ENCODE data around the gene HNRNPF.
"Not testable (repeated sequence)": the region's sequence is repeated elsewhere in the genome, so short reads cannot be mapped to it uniquely, and the experiment has no call there.

Gene HNRNPF

GRCh38 chr10:43394868-43395267 lies 14.1 kb downstream of the HNRNPF start:
- H3K18ac ChIP-seq (ENCODE audit: low read length): no peak overlapping the region
- H3K4me1 ChIP-seq (ENCODE audit: control insufficient read depth in 1 of 2, insufficient read depth in 2 of 2, low read length in 2 of 2): peaks cover 11 to 22% of the 10 kb centered on the region in 2 experiments
- no peak overlapping the region for H2AFZ ChIP-seq (ENCODE audit: insufficient read depth, low read length, poor library complexity)
- peaks cover 17% of the 10 kb centered on the region for H3K79me1 ChIP-seq (ENCODE audit: low read length)
- H3K27me3 ChIP-seq (ENCODE audit: insufficient read depth, low read length): no peaks in the 10 kb centered on the region
- no CpG with 5 or more reads among the region's 6 CpGs for WGBS (ENCODE audit: extremely low coverage, insufficient coverage, insufficient read length)
- H4K12ac ChIP-seq (ENCODE audit: low read depth, low read length): no peak overlapping the region
- no peaks in the 10 kb centered on the region for H3K9me3 ChIP-seq (ENCODE audit: insufficient read depth, low read depth, low read length)
- no peak for DNase-seq
- no peak overlapping the region for H3K27ac ChIP-seq (ENCODE audit: low read depth, low read length)
- no peak overlapping the region for H3K23ac ChIP-seq (ENCODE audit: low read length)
- H3K4me2 ChIP-seq (ENCODE audit: low read length): peak overlapping the region; percentile 82
- no peak overlapping the region for H2BK12ac ChIP-seq (ENCODE audit: low read length)
- H3K36me3 ChIP-seq (ENCODE audit: control insufficient read depth in 1 of 2, insufficient read depth in 2 of 2, low read length in 2 of 2): peaks cover 36 to 45% of the 10 kb centered on the region in 2 experiments
- no peak overlapping the region for H2BK5ac ChIP-seq (ENCODE audit: low read depth, low read length, poor library complexity)
- H3K4ac ChIP-seq (ENCODE audit: low read depth, low read length): peak overlapping the region; percentile 88
- no peak overlapping the region for H4K91ac ChIP-seq (ENCODE audit: low read depth, low read length)
- no peak overlapping the region for H3K4me3 ChIP-seq (ENCODE audit: low read depth, low read length)
- no peak overlapping the region for H3K14ac ChIP-seq (ENCODE audit: low read length)
- H3K9ac ChIP-seq (ENCODE audit: low read length): no peak overlapping the region
- H2AK5ac ChIP-seq (ENCODE audit: low read length): no peak overlapping the region
- no peak overlapping the region for H4K8ac ChIP-seq (ENCODE audit: low read depth, low read length)
- H3K79me2 ChIP-seq (ENCODE audit: control insufficient read depth, insufficient read depth, low read length, poor library complexity): peaks cover 30% of the 10 kb centered on the region
- H2BK120ac ChIP-seq (ENCODE audit: insufficient read depth, low read length, poor library complexity): no peak overlapping the region

GRCh38 chr10:43393606-43394360 lies 15.2 kb downstream of the HNRNPF start:
- Histone ChIP-seq H3K23ac (ENCODE audit: low read length) (no peak overlapping the region), H3K4ac (ENCODE audit: low read depth, low read length) (peak overlapping the region; percentile 86), H2BK12ac (ENCODE audit: low read length) (peak overlapping the region; percentile 56), H4K91ac (ENCODE audit: low read depth, low read length) (no peak overlapping the region), H3K27me3 (ENCODE audit: insufficient read depth, low read length) (no peaks in the 10 kb centered on the region), H3K4me1 (ENCODE audit: control insufficient read depth in 1 of 2, insufficient read depth in 2 of 2, low read length in 2 of 2) (peaks cover 9 to 15% of the 10 kb centered on the region in 2 experiments), H3K9ac (ENCODE audit: low read length) (no peak overlapping the region), H3K27ac (ENCODE audit: low read depth, low read length) (no peak overlapping the region), H2BK120ac (ENCODE audit: insufficient read depth, low read length, poor library complexity) (no peak overlapping the region), H3K18ac (ENCODE audit: low read length) (no peak overlapping the region), H2AFZ (ENCODE audit: insufficient read depth, low read length, poor library complexity) (no peak overlapping the region), H3K9me3 (ENCODE audit: insufficient read depth, low read depth, low read length) (no peaks in the 10 kb centered on the region), H3K36me3 (ENCODE audit: control insufficient read depth in 1 of 2, insufficient read depth in 2 of 2, low read length in 2 of 2) (peaks cover 39 to 52% of the 10 kb centered on the region in 2 experiments), H3K4me2 (ENCODE audit: low read length) (no peak overlapping the region), H3K79me2 (ENCODE audit: control insufficient read depth, insufficient read depth, low read length, poor library complexity) (peaks cover 30% of the 10 kb centered on the region), H3K4me3 (ENCODE audit: low read depth, low read length) (no peak overlapping the region), H2BK5ac (ENCODE audit: low read depth, low read length, poor library complexity) (no peak overlapping the region), H3K14ac (ENCODE audit: low read length) (no peak overlapping the region), H4K12ac (ENCODE audit: low read depth, low read length) (no peak overlapping the region), H4K8ac (ENCODE audit: low read depth, low read length) (no peak overlapping the region), H3K79me1 (ENCODE audit: low read length) (peaks cover 17% of the 10 kb centered on the region), H2AK5ac (ENCODE audit: low read length) (no peak overlapping the region)
- no CpG with 5 or more reads among the region's 3 CpGs for WGBS (ENCODE audit: extremely low coverage, insufficient coverage, insufficient read length)
- DNase-seq: no peak

GRCh38 chr10:43393186-43393585 lies 15.8 kb downstream of the HNRNPF start:
- not testable (repeated sequence) for H2AFZ ChIP-seq (ENCODE audit: insufficient read depth, low read length, poor library complexity); DNase-seq; H3K4me3 ChIP-seq (ENCODE audit: low read depth, low read length); H3K9me3 ChIP-seq (ENCODE audit: insufficient read depth, low read depth, low read length); H2BK120ac ChIP-seq (ENCODE audit: insufficient read depth, low read length, poor library complexity); H3K9ac ChIP-seq (ENCODE audit: low read length); H4K12ac ChIP-seq (ENCODE audit: low read depth, low read length); H4K91ac ChIP-seq (ENCODE audit: low read depth, low read length); H3K18ac ChIP-seq (ENCODE audit: low read length); H3K4me2 ChIP-seq (ENCODE audit: low read length); H3K23ac ChIP-seq (ENCODE audit: low read length); H3K14ac ChIP-seq (ENCODE audit: low read length); H4K8ac ChIP-seq (ENCODE audit: low read depth, low read length); H2AK5ac ChIP-seq (ENCODE audit: low read length); H3K27ac ChIP-seq (ENCODE audit: low read depth, low read length); H3K27me3 ChIP-seq (ENCODE audit: insufficient read depth, low read length); H2BK12ac ChIP-seq (ENCODE audit: low read length); H2BK5ac ChIP-seq (ENCODE audit: low read depth, low read length, poor library complexity)
- H3K4ac ChIP-seq (ENCODE audit: low read depth, low read length): peak overlapping the region; percentile 86
- H3K79me1 ChIP-seq (ENCODE audit: low read length): peaks cover 17% of the 10 kb centered on the region
- H3K4me1 ChIP-seq (ENCODE audit: control insufficient read depth in 1 of 2, insufficient read depth in 2 of 2, low read length in 2 of 2): peaks cover 3 to 10% of the 10 kb centered on the region in 2 experiments
- no CpG with 5 or more reads among the region's 11 CpGs for WGBS (ENCODE audit: extremely low coverage, insufficient coverage, insufficient read length)
- peaks cover 42 to 55% of the 10 kb centered on the region in 2 experiments for H3K36me3 ChIP-seq (ENCODE audit: control insufficient read depth in 1 of 2, insufficient read depth in 2 of 2, low read length in 2 of 2)
- peaks cover 24% of the 10 kb centered on the region for H3K79me2 ChIP-seq (ENCODE audit: control insufficient read depth, insufficient read depth, low read length, poor library complexity)

DNA sequence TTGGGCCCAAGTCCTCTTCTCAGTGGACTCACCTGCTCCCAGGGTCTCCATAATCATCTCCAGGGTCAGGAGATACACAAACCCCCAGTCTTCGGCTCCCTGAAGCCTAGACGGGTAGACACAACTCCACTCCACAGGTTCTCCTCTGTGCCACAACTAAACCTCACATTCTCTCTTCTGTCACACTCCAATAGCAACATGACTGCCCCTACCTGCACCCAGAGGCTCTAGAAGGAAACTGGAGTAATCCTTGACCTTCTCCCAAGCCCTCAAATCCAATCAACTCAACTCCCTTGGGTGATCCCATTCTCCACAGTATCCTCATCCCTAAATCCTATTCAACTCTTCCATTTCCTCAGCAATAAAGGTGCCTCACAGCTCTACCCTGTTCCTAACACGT lies 16.2 kb downstream of the HNRNPF start:
- Histone ChIP-seq H3K4me3 (ENCODE audit: low read depth, low read length) (no peak overlapping the region), H3K79me2 (ENCODE audit: control insufficient read depth, insufficient read depth, low read length, poor library complexity) (peaks cover 23% of the 10 kb centered on the region), H4K8ac (ENCODE audit: low read depth, low read length) (no peak overlapping the region), H3K36me3 (ENCODE audit: control insufficient read depth in 1 of 2, insufficient read depth in 2 of 2, low read length in 2 of 2) (peaks cover 42 to 57% of the 10 kb centered on the region in 2 experiments), H3K9me3 (ENCODE audit: insufficient read depth, low read depth, low read length) (no peaks in the 10 kb centered on the region), H2BK120ac (ENCODE audit: insufficient read depth, low read length, poor library complexity) (no peak overlapping the region), H4K12ac (ENCODE audit: low read depth, low read length) (no peak overlapping the region), H4K91ac (ENCODE audit: low read depth, low read length) (no peak overlapping the region), H3K27me3 (ENCODE audit: insufficient read depth, low read length) (no peaks in the 10 kb centered on the region), H3K9ac (ENCODE audit: low read length) (no peak overlapping the region), H2BK5ac (ENCODE audit: low read depth, low read length, poor library complexity) (no peak overlapping the region), H2AFZ (ENCODE audit: insufficient read depth, low read length, poor library complexity) (no peak overlapping the region), H3K23ac (ENCODE audit: low read length) (no peak overlapping the region), H3K4me2 (ENCODE audit: low read length) (no peak overlapping the region), H2BK12ac (ENCODE audit: low read length) (no peak overlapping the region), H3K27ac (ENCODE audit: low read depth, low read length) (no peak overlapping the region), H3K79me1 (ENCODE audit: low read length) (peaks cover 17% of the 10 kb centered on the region), H3K4me1 (ENCODE audit: control insufficient read depth in 1 of 2, insufficient read depth in 2 of 2, low read length in 2 of 2) (peaks cover 0 to 7% of the 10 kb centered on the region in 2 experiments), H3K14ac (ENCODE audit: low read length) (no peak overlapping the region), H2AK5ac (ENCODE audit: low read length) (no peak overlapping the region), H3K4ac (ENCODE audit: low read depth, low read length) (peak overlapping the region; percentile 16), H3K18ac (ENCODE audit: low read length) (no peak overlapping the region)
- no CpG with 5 or more reads among the region's 3 CpGs for WGBS (ENCODE audit: extremely low coverage, insufficient coverage, insufficient read length)
- DNase-seq: no peak
